Measurements from ENCODE around the gene TCP11L1.
A peak's percentile ranks its signal among the peaks of the same experiment; 100 is the strongest.

Gene TCP11L1

GRCh38 chr11:33035011-33035410 lies 4.4 kb upstream of the TCP11L1 start:
- peaks cover 30% of the 10 kb centered on the region for H3K36me3 Mint-ChIP-seq (ENCODE audit: low read depth)
- no peaks in the 10 kb centered on the region for H3K9me3 Mint-ChIP-seq
- H3K27me3 Mint-ChIP-seq (ENCODE audit: low read depth, poor library complexity), result no peaks in the 10 kb centered on the region
- H3K27ac Mint-ChIP-seq, result peak overlapping the region; percentile 54
- no peaks in the 10 kb centered on the region for H3K4me1 Mint-ChIP-seq
- DNase-seq, result no peak
- H3K4me3 Mint-ChIP-seq, result no peak overlapping the region
- TF ChIP-seq, protein P1, sequence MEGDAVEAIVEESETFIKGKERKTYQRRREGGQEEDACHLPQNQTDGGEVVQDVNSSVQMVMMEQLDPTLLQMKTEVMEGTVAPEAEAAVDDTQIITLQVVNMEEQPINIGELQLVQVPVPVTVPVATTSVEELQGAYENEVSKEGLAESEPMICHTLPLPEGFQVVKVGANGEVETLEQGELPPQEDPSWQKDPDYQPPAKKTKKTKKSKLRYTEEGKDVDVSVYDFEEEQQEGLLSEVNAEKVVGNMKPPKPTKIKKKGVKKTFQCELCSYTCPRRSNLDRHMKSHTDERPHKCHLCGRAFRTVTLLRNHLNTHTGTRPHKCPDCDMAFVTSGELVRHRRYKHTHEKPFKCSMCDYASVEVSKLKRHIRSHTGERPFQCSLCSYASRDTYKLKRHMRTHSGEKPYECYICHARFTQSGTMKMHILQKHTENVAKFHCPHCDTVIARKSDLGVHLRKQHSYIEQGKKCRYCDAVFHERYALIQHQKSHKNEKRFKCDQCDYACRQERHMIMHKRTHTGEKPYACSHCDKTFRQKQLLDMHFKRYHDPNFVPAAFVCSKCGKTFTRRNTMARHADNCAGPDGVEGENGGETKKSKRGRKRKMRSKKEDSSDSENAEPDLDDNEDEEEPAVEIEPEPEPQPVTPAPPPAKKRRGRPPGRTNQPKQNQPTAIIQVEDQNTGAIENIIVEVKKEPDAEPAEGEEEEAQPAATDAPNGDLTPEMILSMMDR (IDR thresholded peaks at IDR 0.05), result no peak

GRCh38 chr11:33040033-33040861 lies 875 bp downstream of the TCP11L1 start:
- no peak overlapping the region for H3K27ac Mint-ChIP-seq
- no peak for DNase-seq

DNA sequence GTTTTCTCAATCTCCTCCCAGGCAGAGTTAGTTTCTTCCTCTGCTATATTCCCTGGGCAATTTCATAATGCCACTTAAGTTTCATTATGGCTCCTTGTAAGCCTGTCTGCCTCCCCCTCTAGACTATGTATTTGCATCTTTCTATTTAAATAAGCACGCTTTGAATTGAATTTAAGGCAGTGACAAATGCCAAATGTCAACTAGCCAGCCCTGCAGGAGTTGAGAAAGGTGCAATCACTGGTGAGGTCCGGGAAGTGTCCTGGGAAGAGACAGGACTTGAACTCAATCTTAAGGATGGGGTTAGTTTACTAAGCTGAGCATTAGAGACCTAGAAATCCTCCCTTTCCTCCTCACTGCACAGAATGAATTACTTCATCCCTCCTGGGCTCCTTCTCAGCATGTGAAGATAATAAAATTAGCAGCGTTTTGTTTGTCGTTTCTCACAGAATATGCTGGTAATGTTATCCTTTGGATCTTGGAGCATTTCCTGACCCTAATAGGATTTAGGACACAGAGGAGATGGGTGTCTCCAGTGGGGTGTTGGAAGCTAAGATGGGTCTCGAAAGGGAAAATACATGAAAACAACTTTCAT lies 1.6 kb downstream of the TCP11L1 start:
- peaks cover 6% of the 10 kb centered on the region for H3K9me3 Mint-ChIP-seq
- H3K4me3 Mint-ChIP-seq, result peak overlapping the region; percentile 90
- TF ChIP-seq, protein P1 (IDR thresholded peaks at IDR 0.05), result no peak
- H3K27me3 Mint-ChIP-seq (ENCODE audit: low read depth, poor library complexity), result peaks cover 3% of the 10 kb centered on the region
- no peak for DNase-seq
- H3K27ac Mint-ChIP-seq, result no peak overlapping the region
- peaks cover 27% of the 10 kb centered on the region for H3K4me1 Mint-ChIP-seq
- peaks cover 29% of the 10 kb centered on the region for H3K36me3 Mint-ChIP-seq (ENCODE audit: low read depth)

More at GRCh38 chr11:33040033-33040861, 875 bp downstream of the TCP11L1 start:
- TF ChIP-seq, protein P1 (IDR thresholded peaks at IDR 0.05), result no peak
- Mint-ChIP-seq H3K9me3 (no peaks in the 10 kb centered on the region), H3K27me3 (ENCODE audit: low read depth, poor library complexity) (no peaks in the 10 kb centered on the region), H3K36me3 (ENCODE audit: low read depth) (peaks cover 22% of the 10 kb centered on the region), H3K4me1 (peaks cover 27% of the 10 kb centered on the region), H3K4me3 (peak overlapping the region; percentile 90)

GRCh38 chr11:33043221-33043830 lies 4.0 kb downstream of the TCP11L1 start:
- no peak for DNase-seq
- Mint-ChIP-seq H3K36me3 (ENCODE audit: low read depth) (peaks cover 53% of the 10 kb centered on the region), H3K9me3 (peaks cover 11% of the 10 kb centered on the region), H3K4me3 (no peak overlapping the region), H3K27me3 (ENCODE audit: low read depth, poor library complexity) (peaks cover 3% of the 10 kb centered on the region), H3K4me1 (peaks cover 27% of the 10 kb centered on the region), H3K27ac (no peak overlapping the region)
- TF ChIP-seq, protein P1 (IDR thresholded peaks at IDR 0.05), result no peak

GRCh38 chr11:33044285-33044756 lies 4.9 kb downstream of the TCP11L1 start:
- Mint-ChIP-seq H3K36me3 (ENCODE audit: low read depth) (peaks cover 56% of the 10 kb centered on the region), H3K27ac (no peak overlapping the region), H3K4me1 (peaks cover 30% of the 10 kb centered on the region), H3K4me3 (no peak overlapping the region), H3K9me3 (peaks cover 11% of the 10 kb centered on the region), H3K27me3 (ENCODE audit: low read depth, poor library complexity) (peaks cover 3% of the 10 kb centered on the region)
- no peak for DNase-seq
- TF ChIP-seq, protein P1 (IDR thresholded peaks at IDR 0.05), result no peak
